Panc1 (cell line): ENCODE data around the gene RNGTT.

Source experiments
- POLR2AphosphoS5 ChIP-seq: IDR thresholded peaks from 2 replicates; pipeline ENCODE4 v1.6.1; 2012; ENCODE audit warnings: mild to moderate bottlenecking, low read depth, low read length, moderate library complexity
- TF ChIP-seq, protein P1 (sequence below): fragments of 450-650 bp; IDR thresholded peaks from 2 replicates; pipeline ENCODE4 v1.5.1; 2017; ENCODE audit warnings: mild to moderate bottlenecking

DNA sequence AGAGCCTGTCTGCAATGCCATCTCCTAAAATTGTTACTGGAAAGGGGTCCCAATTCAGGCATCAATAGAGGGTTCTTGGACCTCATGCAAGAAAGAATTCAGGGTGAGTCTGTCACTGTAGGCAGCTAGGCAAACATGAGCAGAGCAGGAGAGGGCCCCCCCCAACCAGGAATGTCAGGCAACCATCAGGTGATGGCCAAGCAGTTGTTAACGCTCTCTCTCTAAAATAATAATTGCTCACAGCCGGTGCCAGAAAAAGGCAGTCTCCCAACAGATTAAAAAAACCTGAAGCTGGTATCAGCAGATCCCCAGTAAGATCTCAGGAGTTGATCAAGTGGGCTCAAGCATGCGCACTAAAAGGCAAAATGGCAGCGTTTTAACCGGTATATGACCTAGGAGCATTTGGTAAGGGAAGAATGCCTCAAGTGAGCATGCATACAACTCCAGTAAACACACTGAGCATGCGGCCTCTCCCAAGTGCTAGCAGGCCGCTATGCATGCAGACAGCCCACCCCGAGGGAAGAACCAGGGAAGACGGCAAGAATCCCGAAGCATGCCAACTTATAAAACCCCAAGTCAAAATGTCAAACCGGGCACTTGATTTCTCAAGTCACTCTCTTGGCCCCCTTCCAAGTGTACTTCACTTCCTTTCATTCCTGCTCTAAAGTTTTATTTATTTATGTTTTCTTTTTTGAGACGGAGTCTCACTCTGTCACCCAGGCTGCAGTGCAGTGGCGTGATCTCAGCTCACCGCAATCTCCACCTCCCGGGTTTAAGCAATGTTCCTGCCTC is 44.0 kb upstream of the RNGTT start:
- TF ChIP-seq POLR2AphosphoS5 = no peak
- TF ChIP-seq, protein P1, sequence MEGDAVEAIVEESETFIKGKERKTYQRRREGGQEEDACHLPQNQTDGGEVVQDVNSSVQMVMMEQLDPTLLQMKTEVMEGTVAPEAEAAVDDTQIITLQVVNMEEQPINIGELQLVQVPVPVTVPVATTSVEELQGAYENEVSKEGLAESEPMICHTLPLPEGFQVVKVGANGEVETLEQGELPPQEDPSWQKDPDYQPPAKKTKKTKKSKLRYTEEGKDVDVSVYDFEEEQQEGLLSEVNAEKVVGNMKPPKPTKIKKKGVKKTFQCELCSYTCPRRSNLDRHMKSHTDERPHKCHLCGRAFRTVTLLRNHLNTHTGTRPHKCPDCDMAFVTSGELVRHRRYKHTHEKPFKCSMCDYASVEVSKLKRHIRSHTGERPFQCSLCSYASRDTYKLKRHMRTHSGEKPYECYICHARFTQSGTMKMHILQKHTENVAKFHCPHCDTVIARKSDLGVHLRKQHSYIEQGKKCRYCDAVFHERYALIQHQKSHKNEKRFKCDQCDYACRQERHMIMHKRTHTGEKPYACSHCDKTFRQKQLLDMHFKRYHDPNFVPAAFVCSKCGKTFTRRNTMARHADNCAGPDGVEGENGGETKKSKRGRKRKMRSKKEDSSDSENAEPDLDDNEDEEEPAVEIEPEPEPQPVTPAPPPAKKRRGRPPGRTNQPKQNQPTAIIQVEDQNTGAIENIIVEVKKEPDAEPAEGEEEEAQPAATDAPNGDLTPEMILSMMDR = no peak
